A172 (cell line): ENCODE measurements around the gene ZNF81. TPM values are rescaled to one million over a fixed set of nuclear protein-coding genes. Genes with fewer than 3 reads are reported as not detected.
"Not testable (repeated sequence)": the region's sequence is repeated elsewhere in the genome, so short reads cannot be mapped to it uniquely, and the experiment has no call there.

ENCODE experiments used
- DNase-seq: peaks from one replicate; pipeline ENCODE4 v3.0.0-alpha.2; 2015; ENCODE audit warnings: low spot score
- total RNA-seq: library from RNA; depleted of rRNA; stranded (reverse); fragments of >200 nt; shearing (Covaris generic); gene quantifications from 2 replicates; pipeline ENCODE4 v1.2.3, GENCODE V29; 2014

ZNF81 gene
- total RNA-seq, 1 experiment from 2014 or later = 8.9 TPM

DNA sequence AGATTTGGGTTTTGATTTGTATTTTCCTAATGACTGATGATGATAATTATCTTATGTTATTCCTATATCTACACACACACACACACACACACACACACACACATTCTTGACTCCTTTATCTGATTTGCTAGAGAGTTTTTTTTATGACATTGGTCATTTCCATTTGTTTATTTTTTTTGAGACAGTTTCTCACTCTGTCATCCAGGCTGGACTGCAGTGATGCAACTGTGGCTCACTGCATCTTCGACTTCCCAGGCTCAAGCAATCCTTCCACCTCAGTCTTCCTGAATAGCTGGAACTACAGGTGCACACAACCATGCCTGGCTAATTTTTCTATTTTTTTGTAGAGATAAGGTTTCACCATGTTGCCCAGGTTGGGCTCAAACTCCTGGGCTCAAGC lies 6.7 kb downstream of the ZNF81 start:
- DNase-seq = no peak

DNA sequence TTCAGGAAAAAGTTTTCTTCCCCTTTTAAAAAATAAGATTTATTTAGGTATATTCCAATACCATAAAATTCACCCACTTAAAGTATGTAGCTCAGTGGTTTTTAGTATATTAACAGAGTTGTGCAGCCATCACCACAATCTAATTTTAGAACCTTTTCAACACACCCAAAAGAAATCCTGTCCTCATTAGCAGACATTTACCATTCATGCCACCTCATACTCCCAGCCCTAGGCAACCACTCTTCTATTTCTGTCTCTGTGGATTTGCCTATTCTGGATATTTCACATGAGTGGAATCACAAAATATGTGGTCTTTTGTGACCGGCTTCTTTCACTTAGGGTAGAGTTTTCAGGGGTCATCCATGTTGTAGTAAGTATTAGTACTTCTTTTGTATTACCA lies 7.4 kb downstream of the ZNF81 start:
- no peak for DNase-seq

DNA sequence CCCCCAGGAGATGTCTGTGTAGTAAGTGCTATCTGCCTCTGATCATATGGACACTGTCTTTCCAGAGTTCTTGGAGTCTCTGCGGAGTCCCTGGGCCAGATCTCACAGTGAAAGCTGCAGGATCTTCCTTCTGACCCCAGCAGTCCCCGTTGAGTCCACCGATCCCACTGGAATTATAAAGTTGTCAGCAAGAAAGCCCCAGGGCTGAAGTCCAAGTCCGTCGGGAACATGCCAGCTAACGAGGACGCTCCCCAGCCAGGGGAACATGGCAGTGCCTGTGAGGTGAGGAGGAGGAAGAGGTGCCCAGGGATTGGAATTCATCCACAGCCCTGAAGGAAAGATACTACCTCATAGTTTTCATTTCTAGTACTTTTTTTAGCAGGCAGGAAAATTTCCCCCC lies 9.3 kb downstream of the ZNF81 start:
- DNase-seq = no peak

DNA sequence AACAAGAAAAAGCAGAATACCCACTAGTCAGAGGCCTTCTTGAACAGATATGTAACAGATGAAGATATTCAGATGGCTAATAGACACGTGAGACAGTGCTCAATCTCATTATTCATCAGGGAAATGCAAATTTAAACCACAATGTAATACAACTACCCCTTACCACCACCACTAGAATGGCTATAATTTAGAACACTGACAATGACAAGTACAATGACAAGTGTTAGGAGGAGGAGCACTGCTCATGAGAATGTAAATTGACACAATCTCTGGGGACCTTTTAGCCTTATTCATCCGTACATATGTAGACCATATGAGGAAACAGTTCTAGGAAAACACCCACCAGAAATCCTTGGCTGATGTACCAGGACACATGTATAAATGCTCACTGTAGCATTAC lies 13.1 kb downstream of the ZNF81 start:
- no peak for DNase-seq

DNA sequence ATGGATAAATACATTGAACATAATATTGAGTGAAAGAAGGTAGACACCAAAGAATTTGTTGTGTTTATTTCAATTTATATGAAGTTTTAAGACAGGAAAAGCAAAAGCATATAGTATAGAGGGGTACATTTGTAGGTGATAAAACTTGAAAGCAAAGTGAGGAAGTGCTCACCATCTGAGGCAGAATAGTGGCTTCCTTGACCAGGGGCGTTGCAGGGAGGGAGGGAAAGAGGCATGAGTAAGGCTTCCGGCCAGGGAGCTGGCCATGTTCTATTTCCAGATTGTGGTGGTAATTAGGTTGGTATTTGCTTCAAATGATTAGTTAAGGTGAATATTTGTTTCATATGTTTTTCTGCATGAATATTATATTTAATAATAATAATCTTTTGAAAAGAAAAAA lies 13.7 kb downstream of the ZNF81 start:
- not testable (repeated sequence) for DNase-seq

DNA sequence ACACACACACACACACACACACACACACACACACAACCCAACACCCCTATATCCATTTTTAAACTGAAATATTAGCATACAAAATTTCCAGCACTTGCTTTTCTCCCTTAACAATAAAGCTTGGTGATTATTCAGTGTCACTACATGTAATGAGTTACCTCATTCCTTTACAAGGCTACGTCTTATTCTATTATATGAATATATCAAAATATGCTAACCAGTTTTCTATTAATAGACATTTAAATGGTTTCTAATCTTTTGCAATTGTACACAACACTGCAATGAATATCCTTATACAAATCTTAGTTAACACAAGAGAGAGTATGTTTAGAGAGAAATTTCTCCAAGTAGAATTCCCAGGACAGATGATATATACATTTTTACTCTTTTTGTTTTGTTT lies 14.2 kb downstream of the ZNF81 start:
- DNase-seq = no peak

DNA sequence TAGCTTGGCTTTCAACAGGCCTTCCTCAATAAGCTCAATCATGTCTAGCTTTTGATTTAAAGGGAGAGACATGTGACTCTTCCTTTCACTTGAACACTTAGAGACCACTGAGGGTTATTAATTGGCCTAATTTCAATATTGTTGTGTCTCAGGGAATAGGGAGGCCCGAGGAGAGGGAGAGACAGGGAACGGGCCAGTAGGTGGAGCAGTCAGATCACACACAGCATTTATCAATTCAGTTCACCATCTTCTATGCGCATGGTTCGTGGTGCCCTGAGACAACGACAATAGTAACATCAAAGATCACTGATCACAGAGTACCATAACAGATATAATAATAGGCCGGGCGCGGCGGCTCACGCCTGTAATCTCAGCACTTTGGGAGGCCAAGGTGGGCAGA lies 17.8 kb downstream of the ZNF81 start:
- DNase-seq = no peak

DNA sequence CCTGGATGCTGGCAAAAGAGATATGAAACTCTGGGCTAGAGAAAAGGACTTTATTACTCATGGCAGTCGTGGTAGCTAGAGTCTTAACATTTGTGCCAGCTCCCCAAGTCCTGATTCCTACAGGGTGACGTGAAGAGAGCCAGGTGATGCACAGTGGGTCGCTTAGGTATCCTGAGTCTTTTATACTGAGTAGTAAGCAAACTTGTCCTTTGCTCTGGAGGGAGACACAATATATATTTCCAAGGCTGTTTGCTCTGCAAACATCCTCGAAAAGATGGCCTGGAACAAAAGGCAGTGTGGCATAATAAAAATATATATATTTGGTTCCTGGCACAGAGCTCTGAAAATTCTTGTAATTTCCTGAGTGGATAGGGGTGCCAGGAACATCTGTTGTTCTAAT lies 23.0 kb downstream of the ZNF81 start:
- DNase-seq = no peak

DNA sequence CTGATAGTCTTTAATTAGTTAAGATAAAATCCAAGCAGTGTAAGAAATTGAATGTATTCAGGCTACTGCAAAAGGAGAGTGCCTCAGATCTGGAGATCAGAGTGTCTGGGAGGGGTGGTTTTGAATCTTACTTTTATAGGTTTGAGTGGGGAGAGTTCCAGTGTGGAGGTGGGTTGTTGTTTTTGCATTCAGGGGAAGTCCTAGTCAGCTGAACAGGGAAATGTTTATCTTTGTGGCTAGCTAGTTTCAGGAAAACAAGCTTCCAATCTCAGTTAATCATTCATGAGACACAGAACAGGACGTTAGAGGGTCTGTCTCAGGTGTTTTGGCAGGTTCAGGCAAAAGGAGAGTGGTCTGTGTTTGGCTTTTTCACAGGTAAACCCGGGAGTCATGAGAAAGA lies 26.0 kb downstream of the ZNF81 start:
- DNase-seq = no peak

DNA sequence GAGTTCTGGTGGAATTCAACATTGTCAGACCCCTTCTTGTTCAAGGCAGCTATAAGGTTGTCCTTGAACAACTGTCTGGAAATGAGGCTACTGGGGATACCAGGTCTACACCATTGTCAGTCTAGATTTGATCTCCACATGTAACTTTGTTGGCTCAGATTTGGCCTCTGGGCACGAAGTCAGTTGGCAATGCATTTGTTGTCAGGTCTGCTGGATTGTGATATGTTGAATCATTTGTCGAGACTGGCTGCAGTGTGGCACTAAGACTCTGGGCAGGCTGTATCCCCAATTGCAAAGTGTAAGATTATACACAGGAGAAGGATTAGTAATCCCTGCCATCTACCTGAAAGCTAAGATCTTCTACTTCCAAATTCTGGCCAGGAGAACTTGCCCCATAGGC lies 26.5 kb downstream of the ZNF81 start:
- DNase-seq = no peak

DNA sequence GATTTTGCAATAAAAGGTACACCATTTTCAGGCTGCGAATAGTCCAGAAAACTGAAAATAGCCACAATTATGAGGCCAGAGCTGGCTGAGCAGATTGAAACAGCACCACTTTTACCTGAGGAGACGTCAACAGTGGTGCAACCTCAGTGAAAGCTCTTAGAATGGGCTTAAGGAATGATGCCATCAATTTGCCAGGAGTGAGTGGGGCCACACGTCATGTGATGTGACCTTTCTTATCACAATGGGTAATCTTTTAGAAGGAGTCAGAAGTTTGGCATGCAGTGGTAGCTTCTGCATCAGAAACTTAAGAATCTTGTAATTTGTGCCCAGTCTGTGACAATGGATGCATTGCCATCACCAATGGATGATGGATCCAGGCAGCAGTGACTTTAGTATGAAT lies 27.6 kb downstream of the ZNF81 start:
- no peak for DNase-seq

DNA sequence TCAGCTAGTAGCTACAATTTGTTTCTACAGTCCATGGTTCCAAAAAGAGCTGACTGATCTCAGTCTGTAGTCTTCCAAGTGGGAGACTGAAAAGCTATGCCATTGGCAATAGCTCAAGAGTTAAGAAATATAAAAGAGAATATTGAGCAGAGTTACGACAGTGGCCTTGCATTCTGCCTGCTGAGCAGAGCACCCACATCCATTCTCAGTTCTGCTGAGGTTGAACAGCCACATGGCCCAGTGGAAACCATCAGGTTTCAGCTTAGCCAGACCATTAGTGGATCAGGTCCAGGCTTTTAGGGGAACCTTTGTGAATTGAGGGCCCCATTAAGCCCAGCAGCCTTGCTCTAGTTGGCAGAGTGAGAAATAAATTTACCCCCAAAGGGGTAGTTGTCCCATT lies 28.1 kb downstream of the ZNF81 start:
- no peak for DNase-seq

DNA sequence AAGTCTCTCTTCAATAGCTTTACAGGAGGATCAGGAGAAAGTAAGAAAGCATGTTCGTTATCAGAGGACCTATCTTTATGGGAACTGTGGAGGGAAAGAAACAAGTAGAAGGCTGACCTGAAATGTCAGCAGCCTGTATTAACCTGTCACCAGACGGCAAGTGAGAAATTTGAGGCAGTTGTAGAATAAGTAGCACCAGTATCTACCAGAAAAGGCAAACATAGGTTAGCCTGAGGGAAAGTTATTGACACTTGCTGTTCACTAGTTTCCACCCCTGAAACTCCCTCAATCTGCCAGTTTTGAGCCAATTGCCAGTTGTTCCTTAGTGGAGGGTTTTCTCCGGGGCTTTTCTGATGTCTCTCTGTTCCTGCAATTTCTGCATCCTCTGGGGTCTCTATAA lies 36.4 kb downstream of the ZNF81 start:
- no peak for DNase-seq

DNA sequence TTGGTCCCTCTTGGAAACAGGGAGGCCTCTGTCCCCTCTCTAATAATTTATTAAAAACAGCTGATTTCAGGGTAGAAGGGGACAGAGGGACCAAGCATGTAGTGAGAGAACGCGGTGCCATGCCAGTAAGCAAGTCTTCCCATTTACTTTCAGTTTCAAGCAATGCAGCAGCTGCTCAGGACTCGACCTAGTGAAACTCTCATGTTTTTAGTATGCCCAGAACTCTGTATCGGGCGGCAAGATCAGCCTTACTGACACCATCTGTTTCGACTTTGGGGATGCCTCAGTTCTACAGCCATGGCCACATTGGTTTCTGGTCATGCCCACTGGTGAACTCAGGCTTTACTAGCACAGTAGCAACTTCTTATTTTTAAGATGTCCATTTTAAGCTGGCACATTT lies 40.6 kb downstream of the ZNF81 start:
- DNase-seq = no peak

DNA sequence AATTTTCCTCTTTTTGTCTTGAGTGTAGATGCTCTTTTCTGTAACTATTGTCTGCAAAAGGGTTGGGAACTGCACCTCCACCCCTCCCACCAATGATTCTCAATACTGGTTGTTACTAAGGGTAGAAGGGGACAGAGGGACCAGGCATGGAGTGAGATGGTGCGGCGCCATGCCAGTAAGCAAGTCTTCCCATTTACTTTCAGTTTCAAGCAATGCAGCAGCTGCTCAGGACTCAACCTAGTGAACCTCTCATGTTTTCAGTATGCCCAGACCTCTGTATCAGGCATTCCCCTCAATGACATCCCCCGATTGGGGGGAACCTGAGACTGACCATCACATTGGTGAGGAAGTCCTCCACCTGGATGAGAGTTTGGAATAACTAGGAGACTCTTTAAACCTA lies 41.5 kb downstream of the ZNF81 start:
- no peak for DNase-seq

DNA sequence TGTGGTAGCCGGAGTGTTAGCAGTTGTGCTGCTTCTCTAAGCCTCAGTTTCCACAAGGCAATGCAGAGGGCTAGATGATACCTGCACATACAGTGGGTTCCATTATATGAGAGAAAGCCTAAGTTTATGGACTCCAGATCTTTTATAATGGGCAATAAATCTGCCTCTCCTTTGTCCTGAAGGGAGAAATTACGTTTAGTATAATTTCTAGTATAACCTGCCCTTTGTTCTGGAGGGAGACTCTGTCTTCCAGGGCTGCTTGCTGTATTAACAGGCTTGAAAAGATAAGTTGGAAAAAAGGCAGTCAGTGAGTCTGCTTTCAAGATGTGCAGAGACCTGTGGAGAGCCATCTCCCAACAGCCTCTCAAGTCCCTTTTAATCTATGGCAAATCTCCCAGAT lies 42.8 kb downstream of the ZNF81 start:
- DNase-seq = no peak

DNA sequence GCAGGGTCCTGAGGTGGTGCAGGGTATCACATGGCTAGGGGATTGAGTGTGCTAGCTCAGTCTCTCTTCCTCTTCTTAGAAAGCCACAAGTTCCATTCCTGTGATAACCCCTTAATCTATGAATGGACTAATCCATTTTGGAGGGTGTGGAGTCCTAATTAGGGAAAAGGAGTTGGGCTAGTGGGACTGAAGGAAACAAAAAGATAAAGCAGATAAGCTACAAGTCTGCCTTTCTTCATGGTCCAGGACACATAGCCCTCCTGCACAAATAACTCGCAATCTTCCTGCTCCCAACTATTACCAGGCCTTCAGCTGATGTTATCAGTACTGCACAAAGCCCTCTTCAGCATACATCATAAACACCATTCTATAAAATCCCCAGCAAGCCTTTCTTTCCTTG lies 44.2 kb downstream of the ZNF81 start:
- no peak for DNase-seq

DNA sequence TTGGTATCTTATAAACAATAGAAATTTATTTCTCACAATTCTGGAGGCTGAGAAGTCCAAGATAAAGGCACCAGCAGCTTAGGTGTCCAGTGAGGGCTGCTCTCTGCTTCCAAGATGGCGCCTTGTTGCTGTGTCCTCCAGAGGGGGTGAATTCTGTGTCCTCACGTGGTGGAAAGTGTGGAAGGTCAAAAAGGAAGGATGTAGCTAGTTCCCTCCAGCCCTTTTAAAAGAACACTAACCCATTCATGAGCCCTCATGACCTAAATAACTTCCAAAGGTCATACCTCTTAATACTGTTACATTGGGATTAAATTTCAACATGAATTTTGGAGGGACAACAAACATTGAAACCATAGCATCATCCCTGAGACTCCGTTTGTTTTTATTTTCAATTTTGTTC lies 48.8 kb downstream of the ZNF81 start:
- no peak for DNase-seq

DNA sequence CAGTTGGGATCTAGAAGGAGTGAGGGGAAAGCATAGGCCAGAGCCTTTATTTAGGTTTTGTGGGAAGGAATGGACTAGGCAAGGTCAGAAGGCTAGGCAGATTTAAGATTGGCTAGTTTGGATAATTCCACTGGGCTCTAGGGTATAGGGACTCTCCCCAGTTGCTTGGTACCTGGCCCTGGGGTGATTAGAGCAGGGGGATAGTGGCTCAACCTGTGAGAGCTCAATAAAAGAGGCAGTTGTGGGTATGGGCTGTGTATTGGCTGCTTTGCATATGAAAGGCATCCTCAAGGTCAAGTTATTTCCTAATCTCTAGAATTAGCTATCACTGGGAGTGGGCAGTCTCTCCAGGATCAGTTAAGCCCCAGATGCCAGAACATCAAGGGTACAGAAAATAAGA lies 61.3 kb downstream of the ZNF81 start:
- DNase-seq = no peak

DNA sequence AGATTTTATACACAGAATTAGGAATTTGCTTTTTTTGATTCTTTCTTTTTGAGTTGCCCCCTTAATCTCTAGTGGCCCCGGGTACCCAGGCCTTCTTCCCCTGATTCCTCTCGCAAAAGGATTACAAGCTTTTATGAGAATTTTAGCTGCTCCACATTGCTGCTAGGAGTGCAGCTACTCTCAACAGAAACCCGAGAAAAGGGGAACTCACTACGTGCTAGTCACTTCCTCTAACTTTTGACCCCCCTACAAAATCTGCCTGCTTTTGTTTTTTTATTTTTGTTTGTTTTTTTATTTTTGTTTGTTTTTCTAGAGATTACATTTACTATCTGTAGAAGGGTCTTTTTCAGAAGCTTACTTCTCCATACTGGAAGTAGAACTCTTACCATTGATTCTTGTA lies 64.1 kb downstream of the ZNF81 start:
- no peak for DNase-seq

DNA sequence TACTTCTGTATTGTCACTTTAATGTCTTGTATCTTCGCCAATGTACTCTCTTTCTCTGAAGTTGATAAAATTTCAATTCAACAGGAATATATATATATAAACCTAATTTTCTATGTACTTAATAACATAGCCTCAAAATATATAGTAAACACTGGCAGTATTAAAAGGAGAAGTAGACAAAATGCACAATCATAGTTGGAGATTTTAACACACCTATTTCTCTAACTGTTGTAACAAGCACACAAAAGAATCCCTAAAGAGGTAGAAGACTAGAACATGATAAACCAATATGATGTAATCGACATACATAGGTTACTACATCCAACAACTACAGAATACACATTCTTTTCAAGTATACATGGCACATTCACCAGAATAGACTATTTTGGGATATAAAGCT lies 65.5 kb downstream of the ZNF81 start:
- DNase-seq = no peak

DNA sequence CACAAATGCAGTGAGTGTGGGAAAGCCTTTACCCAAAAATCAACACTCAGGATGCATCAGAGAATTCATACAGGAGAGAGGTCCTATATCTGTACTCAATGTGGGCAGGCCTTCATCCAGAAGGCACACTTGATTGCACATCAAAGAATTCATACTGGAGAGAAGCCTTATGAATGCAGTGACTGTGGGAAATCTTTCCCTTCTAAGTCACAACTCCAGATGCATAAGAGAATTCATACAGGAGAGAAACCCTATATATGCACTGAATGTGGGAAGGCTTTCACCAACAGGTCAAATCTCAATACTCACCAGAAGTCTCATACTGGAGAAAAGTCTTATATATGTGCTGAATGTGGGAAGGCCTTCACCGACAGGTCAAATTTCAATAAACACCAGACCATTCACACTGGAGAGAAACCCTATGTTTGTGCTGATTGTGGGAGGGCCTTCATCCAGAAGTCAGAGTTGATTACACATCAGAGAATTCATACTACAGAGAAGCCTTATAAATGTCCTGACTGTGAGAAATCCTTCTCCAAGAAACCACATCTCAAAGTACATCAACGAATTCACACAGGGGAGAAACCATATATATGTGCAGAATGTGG lies 79.3 kb downstream of the ZNF81 start:
- no peak for DNase-seq

DNA sequence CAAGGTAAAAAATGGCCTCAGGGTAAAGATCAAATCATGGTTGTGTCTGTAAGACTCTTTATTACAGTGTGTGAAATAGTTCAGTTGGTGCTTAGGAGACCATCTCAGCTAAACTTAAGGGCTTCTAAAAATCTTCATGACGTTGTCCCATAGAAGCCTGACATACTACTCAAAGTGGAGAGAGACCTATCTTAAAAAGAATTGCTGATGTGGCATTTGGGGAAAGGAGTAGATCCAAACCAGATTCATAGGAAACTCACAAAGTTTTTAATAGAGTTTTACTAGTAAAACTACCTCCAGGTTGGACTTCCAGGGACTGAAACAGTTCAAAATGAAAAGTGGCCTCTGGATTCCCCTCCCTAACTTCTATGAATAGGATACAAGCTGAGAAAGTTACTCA lies 81.6 kb downstream of the ZNF81 start:
- DNase-seq = no peak

DNA sequence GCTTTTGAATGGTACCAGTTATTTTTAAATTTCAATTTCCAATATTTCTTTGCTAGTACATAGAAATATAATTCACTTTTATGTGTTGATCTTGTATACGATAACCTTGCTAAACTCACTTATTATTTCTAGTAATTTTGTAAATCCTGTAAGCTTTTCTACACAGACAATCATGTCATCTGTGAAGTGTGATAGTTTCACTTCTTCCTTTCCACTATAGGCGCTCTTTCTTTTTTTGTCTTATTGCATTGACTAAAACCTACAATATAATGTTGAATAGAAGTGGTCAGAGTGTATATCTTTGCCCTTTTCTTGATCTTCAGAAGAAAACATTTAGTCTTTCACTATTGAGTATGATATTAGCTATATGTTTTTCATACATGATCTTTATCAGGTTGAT lies 90.5 kb downstream of the ZNF81 start:
- DNase-seq = no peak

DNA sequence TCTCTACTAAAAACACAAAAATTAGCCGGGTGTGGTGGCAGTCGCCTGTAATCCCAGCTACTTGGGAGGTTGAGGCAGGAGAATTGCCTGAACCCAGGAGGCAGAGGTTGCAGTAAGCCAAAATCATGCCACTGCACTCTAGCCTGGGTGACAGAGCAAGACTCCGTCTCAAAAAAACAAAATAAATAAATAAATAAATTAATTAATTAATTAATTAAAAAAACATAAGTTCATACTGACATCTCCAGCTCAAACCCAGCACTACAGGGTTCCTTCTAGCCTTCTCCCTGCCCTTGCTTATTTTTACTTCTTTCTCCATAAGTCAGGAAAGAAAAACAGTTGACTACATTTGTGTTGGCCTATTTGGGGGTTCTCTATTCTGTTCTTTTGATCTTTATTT lies 95.3 kb downstream of the ZNF81 start:
- DNase-seq = not testable (repeated sequence)
